ENCODE results near the gene GFPT2.

- TF ChIP-seq, protein P1, sequence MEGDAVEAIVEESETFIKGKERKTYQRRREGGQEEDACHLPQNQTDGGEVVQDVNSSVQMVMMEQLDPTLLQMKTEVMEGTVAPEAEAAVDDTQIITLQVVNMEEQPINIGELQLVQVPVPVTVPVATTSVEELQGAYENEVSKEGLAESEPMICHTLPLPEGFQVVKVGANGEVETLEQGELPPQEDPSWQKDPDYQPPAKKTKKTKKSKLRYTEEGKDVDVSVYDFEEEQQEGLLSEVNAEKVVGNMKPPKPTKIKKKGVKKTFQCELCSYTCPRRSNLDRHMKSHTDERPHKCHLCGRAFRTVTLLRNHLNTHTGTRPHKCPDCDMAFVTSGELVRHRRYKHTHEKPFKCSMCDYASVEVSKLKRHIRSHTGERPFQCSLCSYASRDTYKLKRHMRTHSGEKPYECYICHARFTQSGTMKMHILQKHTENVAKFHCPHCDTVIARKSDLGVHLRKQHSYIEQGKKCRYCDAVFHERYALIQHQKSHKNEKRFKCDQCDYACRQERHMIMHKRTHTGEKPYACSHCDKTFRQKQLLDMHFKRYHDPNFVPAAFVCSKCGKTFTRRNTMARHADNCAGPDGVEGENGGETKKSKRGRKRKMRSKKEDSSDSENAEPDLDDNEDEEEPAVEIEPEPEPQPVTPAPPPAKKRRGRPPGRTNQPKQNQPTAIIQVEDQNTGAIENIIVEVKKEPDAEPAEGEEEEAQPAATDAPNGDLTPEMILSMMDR (IDR thresholded peaks at IDR 0.05; ENCODE audit: low read depth, low read length): no peak
- TF ChIP-seq POLR2A (IDR thresholded peaks at IDR 0.05; ENCODE audit: extremely low read depth, insufficient read length) (no peak), MAX (IDR thresholded peaks at IDR 0.05; ENCODE audit: low read depth, low read length) (no peak), MYC (IDR thresholded peaks at IDR 0.05; ENCODE audit: low read depth, low read length) (no peak)
These were observed 24.0 kb downstream of the GFPT2 start for GRCh38 chr5:180329138-180329435.
